Psoas muscle (tissue), 8 donors: ENCODE data around the gene WBP2NL. TPM values are rescaled to one million over a fixed set of nuclear protein-coding genes. Genes with fewer than 3 reads are reported as not detected.

Source experiments
- ATAC-seq, 4 donors: fragments of 200-7000 bp; cut with Tn5 transposase; one replicate each; pipeline ENCODE4 v1.9.1; 2020; ENCODE audit warnings: moderate library complexity in 3 of 4, mild to moderate bottlenecking in 2 of 4
- DNase-seq, 2 donors: peaks; one replicate each; pipeline ENCODE4 v3.0.0-alpha.2; 2020
- H3K27ac ChIP-seq: fragments of 200-600 bp; one replicate; pipeline ENCODE4 v1.8.0; 2022
- H3K27me3 ChIP-seq, 3 donors: fragments of 200-600 bp in 1 of 3; one replicate each; pipeline versions ENCODE4 v1.6.1 to v1.8.0; 2013 to 2022; ENCODE audit warnings: low read length in 2 of 3, mild to moderate bottlenecking in 2 of 3, moderate library complexity in 1 of 3; ENCODE audit not compliant: insufficient read depth in 3 of 3
- H3K36me3 ChIP-seq, 2 donors: fragments of 200-600 bp in 1 of 2; one replicate each; pipeline versions ENCODE4 v1.6.1 to v1.8.0; 2013 to 2022; ENCODE audit warnings: low read depth in 1 of 2, mild to moderate bottlenecking in 1 of 2, moderate library complexity in 1 of 2; ENCODE audit not compliant: insufficient read depth in 1 of 2
- H3K4me1 ChIP-seq: fragments of 200-600 bp; one replicate; pipeline ENCODE4 v1.8.0; 2022
- H3K4me3 ChIP-seq: fragments of 200-600 bp; one replicate; pipeline ENCODE4 v1.8.0; 2022; ENCODE audit warnings: mild to moderate bottlenecking
- H3K9me3 ChIP-seq: fragments of 200-600 bp; one replicate; pipeline ENCODE4 v1.8.0; 2022
- CTCF ChIP-seq: fragments of 200-600 bp; IDR thresholded peaks from one replicate; pipeline ENCODE4 v1.8.0; 2022; ENCODE audit warnings: antibody characterized with exemption
- WGBS, 3 donors: extraction: QIAGEN DNeasy Blood & Tissue Kit; methylation state at CpG; one replicate each; pipeline versions ENCODE4 v1.1.6 to v1.1.7; 2013; 5-methylcytosine and 5-hydroxymethylcytosine counted together
- intact Hi-C, 2 donors: fragments of 100-400 bp; cut with DNase I; formaldehyde crosslinking; loops; one replicate each; pipeline versions ENCODE4 v1.11.0 to v1.14.2; 2022
- polyA plus RNA-seq, 3 donors: library from polyadenylated mRNA; stranded (reverse); fragments of 200-250 nt; gene quantifications; one replicate each; pipeline ENCODE4 v1.2.3, GENCODE V29; 2013
- total RNA-seq, 4 donors: library from RNA; stranded (reverse); fragmentation: NEBNext Ultra II Directional in 2 of 4; extraction: Animal tissue kit (Norgen Biotek cat#: 25700) in 2 of 4; gene quantifications; one replicate each; pipeline versions ENCODE4 v1.2.1 to v1.2.4, GENCODE V29; 2021 to 2023
- donor health status: healthy with polysubstance abuse.
- donor health status: DM: no; HTN: no; CAD: no; lungs with moderate emphysema.
- donor health status: Bipolar disorder and iron deficiency.
- donor health status: healthy.
- donor health status: DM: yes; HTN: yes; CAD: no.
- donor health status: DM: no; HTN: no; CAD: no.
- donor health status: DM: no; HTN: no; CAD: no.
- donor health status: DM: yes; HTN: yes; CAD: no.

Gene WBP2NL
- total and polyA plus RNA-seq, 7 donors, result 0.22 to 1.7 (median 0.39) TPM; not detected in 1

GRCh38 chr22:42065438-42066125 is 67.0 kb downstream of the WBP2NL start:
- Histone ChIP-seq H3K4me1 (peaks cover 9% of the 10 kb centered on the region), H3K9me3 (no peaks in the 10 kb centered on the region), H3K27me3 (no peaks in the 10 kb centered on the region), H3K36me3 (peaks cover 0 to 71% of the 10 kb centered on the region in 2 donors), H3K27ac (no peak overlapping the region), H3K4me3 (no peak overlapping the region)
- DNase-seq (no peak), ATAC-seq (no peak)
- intact Hi-C loops, result loop anchor here in 1 of 2 donors (10.0 kb wide), 1 partner anchor 251 kb away; no protein-coding TSS in a partner anchor
- no peak for TF ChIP-seq CTCF
- WGBS, 3 donors, result 83 to 88% (median 85%) methylated on average over 13 of the region's 13 CpGs

GRCh38 chr22:42066126-42066761 is 67.7 kb downstream of the WBP2NL start:
- no peak for TF ChIP-seq CTCF
- 94 to 97% (median 95%) methylated on average over 6 to 7 of the region's 7 CpGs for WGBS, 3 donors
- peaks cover 0 to 64% of the 10 kb centered on the region in 2 donors for H3K36me3 ChIP-seq
- DNase-seq (no peak), ATAC-seq (no peak)
- H3K4me3 ChIP-seq, result no peak overlapping the region
- peaks cover 12% of the 10 kb centered on the region for H3K4me1 ChIP-seq
- H3K27me3 ChIP-seq, result no peaks in the 10 kb centered on the region
- H3K27ac ChIP-seq, result no peak overlapping the region
- intact Hi-C loops, result loop anchor here in 1 of 2 donors (10.0 kb wide), 1 partner anchor 251 kb away; no protein-coding TSS in a partner anchor
- no peaks in the 10 kb centered on the region for H3K9me3 ChIP-seq

GRCh38 chr22:42066937-42067336 is 68.3 kb downstream of the WBP2NL start:
- Histone ChIP-seq H3K4me1 (peaks cover 18% of the 10 kb centered on the region), H3K36me3 (peaks cover 0 to 57% of the 10 kb centered on the region in 2 donors), H3K9me3 (no peaks in the 10 kb centered on the region), H3K27me3 (no peaks in the 10 kb centered on the region), H3K27ac (no peak overlapping the region), H3K4me3 (no peak overlapping the region)
- intact Hi-C loops, result loop anchor here in 1 of 2 donors (10.0 kb wide), 1 partner anchor 252 kb away; no protein-coding TSS in a partner anchor
- TF ChIP-seq CTCF, result no peak
- DNase-seq, result no peak
- 94 to 97% (median 95%) methylated on average over 10 of the region's 10 CpGs for WGBS, 3 donors
- no peak for ATAC-seq

- H3K4me3 ChIP-seq, result no peak overlapping the region
- no peak for TF ChIP-seq CTCF
- DNase-seq (no peak), ATAC-seq (no peak)
- no peaks in the 10 kb centered on the region for H3K9me3 ChIP-seq
- no peaks in the 10 kb centered on the region for H3K27me3 ChIP-seq
- H3K36me3 ChIP-seq, result peaks cover 0 to 49% of the 10 kb centered on the region in 2 donors
- intact Hi-C loops, result loop anchor here in 1 of 2 donors (10.0 kb wide), 1 partner anchor 253 kb away; no protein-coding TSS in a partner anchor
- peaks cover 18% of the 10 kb centered on the region for H3K4me1 ChIP-seq
- WGBS, 3 donors, result 90 to 98% (median 98%) methylated on average over 14 of the region's 14 CpGs
- H3K27ac ChIP-seq, result no peak overlapping the region
Measured at GRCh38 chr22:42067671-42068251, 69.2 kb downstream of the WBP2NL start.
